MM.1S (cell line): ENCODE measurements around the gene CFD.

Source experiments
- DNase-seq: peaks from one replicate; pipeline ENCODE4 v3.0.0-alpha.2; 2015
- H2AFZ ChIP-seq: fragments of 300-600 bp; sonication (generic); 2 replicates; pipeline ENCODE4 v1.6.0; 2016; ENCODE audit warnings: antibody characterized with exemption, low read length
- H3F3A ChIP-seq: fragments of 300-600 bp; sonication (generic); 2 replicates; pipeline ENCODE4 v1.6.1; 2016; ENCODE audit warnings: mild to moderate bottlenecking, antibody characterized with exemption, low read length, moderate library complexity, mixed read lengths; ENCODE audit not compliant: insufficient read depth
- H3K27ac ChIP-seq: fragments of 300-600 bp; sonication (generic); 2 replicates; pipeline ENCODE4 v1.5.1; 2016; ENCODE audit warnings: mild to moderate bottlenecking, low read length
- H3K27me3 ChIP-seq: fragments of 300-600 bp; sonication (generic); replicated peaks from 2 replicates; pipeline ENCODE4 v1.6.0; 2016; ENCODE audit warnings: low read length; ENCODE audit not compliant: insufficient read depth
- H3K36me3 ChIP-seq: fragments of 300-600 bp; sonication (generic); replicated peaks from 2 replicates; pipeline ENCODE4 v1.6.1; 2016; ENCODE audit warnings: mild to moderate bottlenecking, low read length, mixed read lengths; ENCODE audit not compliant: insufficient read depth
- H3K4me1 ChIP-seq: fragments of 300-600 bp; sonication (generic); 2 replicates; pipeline ENCODE4 v1.6.1; 2016; ENCODE audit warnings: low read length, mixed read lengths
- H3K4me2 ChIP-seq: fragments of 300-600 bp; sonication (generic); 2 replicates; pipeline ENCODE4 v1.6.0; 2016; ENCODE audit warnings: low read depth, low read length
- H3K4me3 ChIP-seq: fragments of 300-600 bp; sonication (generic); 2 replicates; pipeline ENCODE4 v1.5.1; 2016; ENCODE audit warnings: low read length, mixed read lengths
- H3K79me2 ChIP-seq: fragments of 300-600 bp; sonication (generic); 2 replicates; pipeline ENCODE4 v1.6.1; 2016; ENCODE audit warnings: mixed run types, low read length, mixed read lengths
- H3K9ac ChIP-seq: fragments of 300-600 bp; sonication (generic); 2 replicates; pipeline ENCODE4 v1.6.1; 2016; ENCODE audit warnings: low read length, mixed read lengths
- H3K9me2 ChIP-seq: fragments of 300-600 bp; sonication (generic); replicated peaks from 2 replicates; pipeline ENCODE4 v1.6.1; 2016; ENCODE audit warnings: mild to moderate bottlenecking, low read length, mixed read lengths; ENCODE audit not compliant: insufficient read depth
- H3K9me3 ChIP-seq: fragments of 300-600 bp; sonication (generic); replicated peaks from 2 replicates; pipeline ENCODE4 v1.6.1; 2016; ENCODE audit warnings: mild to moderate bottlenecking, low read length, mixed read lengths; ENCODE audit not compliant: insufficient read depth
- H4K20me1 ChIP-seq: fragments of 300-600 bp; sonication (generic); 2 replicates; pipeline ENCODE4 v1.6.1; 2016; ENCODE audit warnings: mild to moderate bottlenecking, low read length, moderate library complexity, mixed read lengths; ENCODE audit not compliant: insufficient read depth
- EZH2 ChIP-seq: fragments of 300-600 bp; sonication (generic); optimal IDR thresholded peaks from 2 replicates; pipeline ENCODE3; 2017; ENCODE audit warnings: low read depth, mild to moderate bottlenecking, antibody characterized with exemption, low read length, mixed read lengths
- EZH2phosphoT487 ChIP-seq: fragments of 300-600 bp; sonication (generic); IDR thresholded peaks from 2 replicates; pipeline ENCODE4 v1.6.1; 2018; ENCODE audit warnings: antibody characterized with exemption, low read length
- TF ChIP-seq, protein P1 (sequence below): fragments of 300-600 bp; sonication (generic); IDR thresholded peaks from 2 replicates; pipeline ENCODE4 v1.5.1; 2016; ENCODE audit warnings: antibody characterized with exemption, low read length, mixed read lengths

CFD gene

DNA sequence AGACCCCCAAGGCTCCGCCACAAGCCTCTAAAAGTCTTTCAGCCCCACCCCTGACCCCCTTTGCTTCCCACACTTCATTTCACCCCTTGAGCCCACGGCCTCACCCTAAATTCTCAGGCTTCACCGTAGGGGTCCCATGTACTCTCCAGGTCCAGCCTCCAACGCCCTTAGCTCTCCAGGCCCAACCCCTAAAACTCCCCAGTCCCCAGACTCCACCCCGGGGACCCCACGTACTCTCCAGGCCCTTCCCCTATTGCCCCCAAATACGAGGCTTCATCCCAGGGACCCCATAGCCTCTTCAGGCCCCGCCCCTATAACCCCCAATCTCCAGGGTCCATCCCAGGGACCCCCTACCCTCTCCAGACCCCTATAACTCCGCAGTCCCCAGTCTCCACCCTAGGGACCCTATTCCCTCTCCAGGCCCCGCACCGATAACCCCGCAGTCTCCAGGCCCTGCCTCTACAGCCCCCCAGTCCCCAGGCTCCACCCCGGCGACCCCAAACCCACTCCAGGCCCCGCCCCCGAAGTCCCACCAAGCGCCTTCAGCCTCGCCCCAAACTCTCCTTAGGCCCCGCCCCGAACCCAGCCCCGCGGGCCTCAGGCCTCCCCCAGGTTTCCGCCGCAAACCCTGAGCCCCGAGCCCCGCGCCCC lies 32.9 kb downstream of the CFD start:
- H3K9me3 ChIP-seq, result no peaks in the 10 kb centered on the region
- peak; percentile 37 for DNase-seq
- peaks cover 31% of the 10 kb centered on the region for H3K79me2 ChIP-seq

DNA sequence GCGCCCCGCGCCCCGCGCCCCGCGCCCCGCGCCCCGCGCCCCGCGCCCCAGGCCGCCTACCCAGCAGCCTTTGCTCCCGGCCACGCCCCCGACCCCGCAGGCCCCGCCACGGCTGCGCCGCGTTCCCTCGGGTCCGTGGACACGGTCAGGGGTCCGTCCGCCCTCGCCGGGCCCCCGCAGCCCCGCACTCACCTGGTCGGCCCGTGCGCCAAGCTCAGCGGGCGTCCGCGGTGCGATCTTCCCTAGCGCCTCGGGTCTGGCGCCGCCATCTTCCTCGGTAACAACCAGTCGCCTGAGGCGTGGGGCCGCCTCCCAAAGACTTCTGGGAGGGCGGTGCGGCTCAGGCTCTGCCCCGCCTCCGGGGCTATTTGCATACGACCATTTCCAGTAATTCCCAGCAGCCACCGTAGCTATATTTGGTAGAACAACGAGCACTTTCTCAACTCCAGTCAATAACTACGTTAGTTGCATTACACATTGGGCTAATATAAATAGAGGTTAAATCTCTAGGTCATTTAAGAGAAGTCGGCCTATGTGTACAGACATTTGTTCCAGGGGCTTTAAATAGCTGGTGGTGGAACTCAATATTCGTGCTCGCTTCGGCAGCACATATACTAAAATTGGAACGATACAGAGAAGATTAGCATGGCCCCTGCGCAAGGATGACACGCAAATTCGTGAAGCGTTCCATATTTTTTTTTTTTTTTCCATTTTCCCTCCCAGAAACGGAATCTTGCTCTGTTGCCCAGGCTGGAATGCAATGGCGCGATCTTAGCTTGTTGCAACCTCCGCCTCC lies 33.6 kb downstream of the CFD start, which contains the start of the genes MED16 and RNU6-9:
Gene MED16, minus strand, starts transcription at position 294 of the 796 bp plus-strand sequence. CDS start 2,056 bp downstream, outside the sequence.
Gene RNU6-9, plus strand, starts transcription at position 591 of the 796 bp plus-strand sequence.
- Histone ChIP-seq H3K27ac (peak within 1 kb of the TSS; percentile 67), H3F3A (no peaks in the 10 kb centered on the region), H3K9ac (peak within 1 kb of the TSS; percentile 93), H3K9me2 (no peaks in the 10 kb centered on the region), H4K20me1 (no peaks in the 10 kb centered on the region; the same call in 1 of the 2 replicates), H3K36me3 (no peaks in the 10 kb centered on the region), H3K4me3 (peak within 1 kb of the TSS; percentile 94), H3K4me1 (no peaks in the 10 kb centered on the region), H3K9me3 (no peaks in the 10 kb centered on the region), H3K4me2 (peak within 1 kb of the TSS; percentile 74), H3K79me2 (peaks cover 31% of the 10 kb centered on the region), H2AFZ (peak within 1 kb of the TSS; percentile 85), H3K27me3 (no peaks in the 10 kb centered on the region)
- peak; percentile 96 for DNase-seq
- TF ChIP-seq, protein P1, sequence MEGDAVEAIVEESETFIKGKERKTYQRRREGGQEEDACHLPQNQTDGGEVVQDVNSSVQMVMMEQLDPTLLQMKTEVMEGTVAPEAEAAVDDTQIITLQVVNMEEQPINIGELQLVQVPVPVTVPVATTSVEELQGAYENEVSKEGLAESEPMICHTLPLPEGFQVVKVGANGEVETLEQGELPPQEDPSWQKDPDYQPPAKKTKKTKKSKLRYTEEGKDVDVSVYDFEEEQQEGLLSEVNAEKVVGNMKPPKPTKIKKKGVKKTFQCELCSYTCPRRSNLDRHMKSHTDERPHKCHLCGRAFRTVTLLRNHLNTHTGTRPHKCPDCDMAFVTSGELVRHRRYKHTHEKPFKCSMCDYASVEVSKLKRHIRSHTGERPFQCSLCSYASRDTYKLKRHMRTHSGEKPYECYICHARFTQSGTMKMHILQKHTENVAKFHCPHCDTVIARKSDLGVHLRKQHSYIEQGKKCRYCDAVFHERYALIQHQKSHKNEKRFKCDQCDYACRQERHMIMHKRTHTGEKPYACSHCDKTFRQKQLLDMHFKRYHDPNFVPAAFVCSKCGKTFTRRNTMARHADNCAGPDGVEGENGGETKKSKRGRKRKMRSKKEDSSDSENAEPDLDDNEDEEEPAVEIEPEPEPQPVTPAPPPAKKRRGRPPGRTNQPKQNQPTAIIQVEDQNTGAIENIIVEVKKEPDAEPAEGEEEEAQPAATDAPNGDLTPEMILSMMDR, result no peak
- TF ChIP-seq EZH2phosphoT487, result no peak

More for the DNA sequence above, 32.9 kb downstream of the CFD start:
- H3K27ac ChIP-seq, result no peak overlapping the region
- H3K9ac ChIP-seq, result peak overlapping the region; percentile 93
- H3K9me2 ChIP-seq, result no peaks in the 10 kb centered on the region
- H3K4me3 ChIP-seq, result peak overlapping the region; percentile 94
- H3F3A ChIP-seq, result no peaks in the 10 kb centered on the region
- peak overlapping the region; percentile 74 for H3K4me2 ChIP-seq
- H2AFZ ChIP-seq, result peak overlapping the region; percentile 49; the same call in 1 of the 2 replicates
- H3K36me3 ChIP-seq, result no peaks in the 10 kb centered on the region
- H3K4me1 ChIP-seq, result no peaks in the 10 kb centered on the region
- TF ChIP-seq, protein P1, result no peak
- no peak for TF ChIP-seq EZH2phosphoT487
- H3K27me3 ChIP-seq, result no peaks in the 10 kb centered on the region
- no peaks in the 10 kb centered on the region; the same call in 1 of the 2 replicates for H4K20me1 ChIP-seq

DNA sequence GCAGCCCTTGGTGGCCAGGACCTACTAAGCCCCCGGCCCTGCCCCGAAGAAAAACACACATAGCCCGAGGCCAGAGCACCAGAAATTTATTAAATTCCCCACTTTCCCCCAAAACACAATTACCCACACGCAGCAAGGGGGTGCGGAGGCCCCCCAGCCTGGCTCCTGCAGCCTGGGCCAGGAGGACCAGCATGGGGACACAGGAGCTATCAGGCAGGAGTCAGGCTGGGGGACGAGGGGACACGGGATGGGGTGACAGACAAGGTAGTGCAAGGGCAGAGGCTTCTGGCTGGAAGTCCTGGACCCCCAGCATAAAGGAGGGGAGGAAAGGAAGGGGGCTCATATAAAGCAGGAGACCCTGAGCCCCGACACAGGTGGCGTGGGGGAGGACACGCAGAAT lies 37.0 kb downstream of the CFD start:
- no peak overlapping the region for H3K9ac ChIP-seq

More for the DNA sequence above, 37.0 kb downstream of the CFD start:
- H3K27ac ChIP-seq, result no peak overlapping the region
- H3F3A ChIP-seq, result no peaks in the 10 kb centered on the region
- no peaks in the 10 kb centered on the region for H3K27me3 ChIP-seq
- no peaks in the 10 kb centered on the region for H3K4me1 ChIP-seq
- H3K36me3 ChIP-seq, result no peaks in the 10 kb centered on the region
- H4K20me1 ChIP-seq, result no peaks in the 10 kb centered on the region
- H3K4me2 ChIP-seq, result no peak overlapping the region
- H3K9me3 ChIP-seq, result no peaks in the 10 kb centered on the region
- TF ChIP-seq, protein P1, result no peak
- no peak for TF ChIP-seq EZH2phosphoT487
- no peak for TF ChIP-seq EZH2
- peaks cover 10% of the 10 kb centered on the region for H3K79me2 ChIP-seq
- no peak for DNase-seq
- H3K9me2 ChIP-seq, result no peaks in the 10 kb centered on the region
- no peak overlapping the region for H3K4me3 ChIP-seq
- no peak overlapping the region for H2AFZ ChIP-seq
